GM12872 (cell line): ENCODE measurements around the gene CARHSP1.

Experiments used
- CTCF ChIP-seq: IDR thresholded peaks from 3 replicates; pipeline ENCODE4 v1.5.1; 2011; ENCODE audit warnings: low read depth, mild to moderate bottlenecking, low read length, moderate library complexity; ENCODE audit not compliant: insufficient read depth

CARHSP1 gene

GRCh38 chr16:8846401-8846932, 22.3 kb downstream of the CARHSP1 start:
- TF ChIP-seq CTCF, result no peak

- no peak for TF ChIP-seq CTCF
Measured at GRCh38 chr16:8845699-8846298, 23.0 kb downstream of the CARHSP1 start.

- no peak for TF ChIP-seq CTCF
Measured at GRCh38 chr16:8832717-8833105, 36.1 kb downstream of the CARHSP1 start.

- no peak for TF ChIP-seq CTCF
Measured at GRCh38 chr16:8831871-8832716, 36.7 kb downstream of the CARHSP1 start.

- TF ChIP-seq CTCF, result no peak
Measured at GRCh38 chr16:8831450-8831849, 37.4 kb downstream of the CARHSP1 start.

GRCh38 chr16:8828541-8829165, 40.2 kb downstream of the CARHSP1 start:
- no peak for TF ChIP-seq CTCF

GRCh38 chr16:8826278-8826879, 42.4 kb downstream of the CARHSP1 start:
- no peak for TF ChIP-seq CTCF
